HG02588 (cell line): ENCODE results near the gene MYBPH.

Experiments used
- ATAC-seq: cut with Tn5 transposase; IDR thresholded peaks from one replicate; pipeline ENCODE4 v1.9.1; 2021; ENCODE audit warnings: mild to moderate bottlenecking, moderate library complexity; ENCODE audit not compliant: unreplicated experiment

MYBPH gene

DNA sequence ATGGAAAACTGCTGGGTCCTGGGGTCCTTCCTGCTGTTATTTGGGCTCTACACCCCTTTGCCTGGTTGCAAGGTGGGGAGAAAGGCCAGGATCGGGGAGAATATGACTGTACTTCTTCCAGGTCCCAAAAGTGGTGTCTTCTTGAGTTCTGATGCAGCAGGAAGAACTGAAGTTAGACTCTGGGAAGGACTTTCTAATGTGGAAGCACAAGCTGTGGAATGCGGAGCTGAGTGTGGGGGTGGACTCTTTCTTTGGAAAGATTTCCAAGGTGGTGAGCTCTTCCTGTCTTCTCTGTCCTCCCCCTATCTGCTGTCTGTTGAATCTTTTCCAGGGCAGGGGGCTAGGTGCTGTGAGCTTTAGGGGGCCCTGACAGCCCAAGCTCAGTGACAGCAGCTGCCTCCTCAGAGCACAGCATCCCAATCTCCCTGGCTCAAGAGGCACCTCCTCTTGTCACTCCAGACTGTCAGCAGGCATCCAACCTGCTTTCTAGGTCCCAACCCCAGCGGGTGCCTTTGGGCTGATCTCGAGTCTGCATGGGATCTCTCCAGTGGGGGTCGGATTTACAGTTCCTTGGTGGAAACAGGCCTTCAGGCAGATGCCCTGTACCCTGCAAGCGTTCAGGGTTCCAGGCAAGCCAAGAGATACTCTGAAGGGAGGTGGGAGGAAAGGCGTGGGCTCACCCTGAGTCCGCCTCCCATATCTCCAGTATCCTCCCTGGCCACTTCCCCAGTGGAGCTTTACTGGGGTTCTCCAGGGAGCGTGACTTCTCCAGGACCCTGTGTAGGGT is 24.9 kb downstream of the MYBPH start:
- ATAC-seq: no peak

DNA sequence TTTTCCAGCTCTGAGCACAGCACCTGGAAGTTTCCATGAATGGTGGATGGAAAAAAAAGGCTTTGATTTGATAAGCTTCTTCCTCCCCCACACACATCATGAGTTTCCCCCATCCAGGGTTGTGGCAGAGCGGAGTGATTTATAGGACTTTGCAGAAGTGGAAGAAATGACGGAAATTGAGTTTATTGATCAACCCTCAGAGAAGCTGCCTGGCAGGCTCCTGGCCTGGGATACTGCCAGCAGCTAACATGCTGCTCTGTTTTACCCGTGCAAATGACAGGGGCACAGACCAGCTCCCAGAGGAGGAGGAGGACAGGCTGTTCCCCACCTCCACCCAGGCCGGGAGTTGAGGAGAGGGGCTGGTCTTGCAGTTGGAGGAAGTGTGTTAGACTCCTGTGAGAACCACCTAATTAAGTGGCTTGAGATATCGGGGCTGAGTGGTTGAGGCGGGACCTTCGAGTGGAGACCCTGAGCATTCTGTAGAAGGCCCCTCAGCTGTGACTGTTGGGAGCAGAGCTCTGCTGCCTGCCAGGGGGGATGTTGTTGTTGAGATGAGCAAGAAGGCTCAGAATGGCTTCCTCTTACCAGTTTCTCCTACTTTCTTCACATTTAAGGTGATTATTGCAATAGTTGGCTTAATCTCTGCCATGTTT is 26.3 kb downstream of the MYBPH start:
- no peak for ATAC-seq

DNA sequence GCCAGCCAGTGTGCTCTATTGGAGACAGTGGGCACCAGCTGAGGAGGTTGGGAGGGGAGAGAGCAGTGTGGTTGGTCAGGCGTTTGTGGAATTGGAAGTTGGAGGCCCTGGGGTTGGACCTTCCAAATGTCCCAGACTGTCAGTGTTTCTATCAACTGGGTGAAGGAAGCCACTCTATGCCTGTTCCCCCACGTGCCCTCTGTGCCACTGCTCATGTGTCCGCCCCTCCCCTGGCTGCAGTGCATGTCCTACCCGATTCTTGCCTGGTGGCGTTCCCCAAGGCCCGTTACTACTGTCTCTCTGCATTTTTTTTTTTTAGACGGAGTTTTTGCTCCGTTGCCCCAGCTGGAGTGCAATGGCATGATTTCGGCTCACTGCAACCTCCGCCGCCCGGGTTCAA is 27.0 kb downstream of the MYBPH start:
- no peak for ATAC-seq

DNA sequence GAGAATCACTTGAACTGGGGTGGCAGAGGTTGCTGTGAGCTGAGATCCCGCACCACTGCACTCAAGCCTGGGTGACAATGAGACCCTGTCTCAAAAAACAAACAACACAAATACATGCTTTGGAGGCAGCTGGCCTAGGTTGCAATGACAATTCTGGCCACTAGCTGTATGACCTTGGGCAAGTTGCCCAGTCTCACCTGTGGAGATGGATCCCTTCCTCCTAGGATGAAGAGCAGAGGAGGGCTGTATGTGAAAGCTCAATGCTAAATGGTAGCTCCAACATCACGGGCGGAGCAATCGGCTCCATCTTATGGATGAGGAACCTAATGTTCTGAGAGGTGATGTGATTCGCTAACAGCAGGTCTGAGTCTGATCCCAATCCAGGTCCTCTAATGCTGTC is 27.5 kb downstream of the MYBPH start:
- no peak for ATAC-seq

DNA sequence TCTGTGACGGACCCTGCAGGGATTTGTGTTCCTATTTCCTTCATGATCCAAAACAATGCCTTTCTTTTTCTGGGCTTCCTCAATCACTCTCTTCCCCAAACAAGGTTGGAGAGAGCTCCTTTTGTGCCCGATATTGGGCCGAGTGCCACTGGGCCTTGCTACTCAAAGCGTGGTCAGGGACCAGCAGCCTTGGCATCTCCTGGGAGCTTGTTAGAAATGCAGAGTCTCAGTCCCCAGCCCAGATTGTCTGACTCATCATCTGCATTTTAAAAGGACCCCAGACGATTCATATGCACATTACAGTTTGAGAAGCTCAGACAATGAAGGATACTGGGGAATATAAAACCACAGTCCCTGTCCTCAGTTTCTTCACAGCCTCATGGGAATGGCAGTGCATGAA is 28.2 kb downstream of the MYBPH start:
- no peak for ATAC-seq

DNA sequence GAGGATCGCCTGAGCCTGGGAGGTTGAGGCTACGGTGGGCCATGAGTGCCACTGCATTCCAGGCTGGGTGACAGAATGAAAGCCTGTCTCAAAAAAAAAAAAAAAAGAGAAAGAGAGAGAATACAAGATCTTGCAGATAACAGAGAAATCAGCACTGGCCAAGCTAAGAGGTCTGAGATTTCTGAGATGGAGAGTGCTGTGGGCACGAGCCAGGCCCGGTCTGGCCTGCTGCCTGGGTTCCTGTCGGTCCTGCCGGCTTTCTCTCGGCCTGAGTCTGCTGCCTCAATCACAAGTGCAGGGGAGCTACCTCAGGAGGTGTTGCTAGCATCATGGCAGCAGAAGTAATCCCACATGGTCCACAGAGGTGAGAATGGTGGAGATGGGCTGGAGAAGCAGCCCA is 29.1 kb downstream of the MYBPH start:
- ATAC-seq: no peak

DNA sequence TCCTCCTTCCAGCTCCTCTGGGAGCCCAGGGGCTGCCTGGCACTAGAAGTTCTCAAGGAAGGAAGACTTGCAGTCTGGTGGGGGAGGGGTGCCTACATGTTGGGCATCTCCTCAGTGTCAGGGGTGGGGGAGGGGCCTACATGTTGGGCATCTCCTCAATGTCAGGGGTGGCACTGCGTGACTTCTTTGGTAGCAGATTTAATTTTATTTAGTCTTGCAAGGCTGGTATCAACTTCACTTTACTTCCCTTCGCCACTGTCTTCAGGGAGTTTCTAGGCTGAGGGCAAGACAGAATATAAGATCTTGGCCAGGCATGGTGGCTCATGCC is 29.6 kb downstream of the MYBPH start:
- no peak for ATAC-seq

DNA sequence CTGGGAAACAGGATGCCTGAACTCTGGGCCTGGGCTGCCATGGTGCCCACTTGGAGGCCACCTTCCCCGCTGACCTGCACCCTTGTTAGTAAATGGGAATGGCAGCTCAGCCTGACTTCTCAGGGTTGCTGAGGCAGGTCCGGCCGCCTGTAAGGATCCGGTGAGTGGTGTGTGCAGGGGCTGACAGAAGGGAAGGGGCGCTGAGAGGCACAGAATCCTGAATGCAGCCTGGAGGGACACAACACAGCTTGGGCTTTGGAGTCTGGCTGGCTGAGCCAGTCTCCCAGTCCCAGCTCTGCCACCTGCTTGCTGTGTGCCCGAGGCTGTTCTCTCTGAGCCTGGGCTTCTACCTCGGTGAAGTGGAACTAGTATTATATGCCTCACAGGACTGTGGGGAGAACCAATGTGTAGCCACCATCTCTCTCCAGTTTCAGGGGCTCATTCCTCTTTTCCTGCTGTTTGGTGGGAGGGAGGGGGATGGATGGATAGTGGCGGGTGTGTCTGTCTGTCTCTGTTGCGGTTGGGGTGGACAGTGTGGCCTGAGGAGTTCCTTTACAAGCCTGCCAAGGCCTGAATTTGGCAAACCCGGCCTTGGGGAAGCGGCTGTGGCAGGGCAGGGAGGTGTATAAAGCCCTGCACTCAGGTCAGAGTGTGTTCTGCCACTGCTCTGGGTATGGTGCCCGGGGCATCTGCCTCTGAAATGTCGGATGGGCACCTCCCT is 30.1 kb downstream of the MYBPH start:
- no peak for ATAC-seq

DNA sequence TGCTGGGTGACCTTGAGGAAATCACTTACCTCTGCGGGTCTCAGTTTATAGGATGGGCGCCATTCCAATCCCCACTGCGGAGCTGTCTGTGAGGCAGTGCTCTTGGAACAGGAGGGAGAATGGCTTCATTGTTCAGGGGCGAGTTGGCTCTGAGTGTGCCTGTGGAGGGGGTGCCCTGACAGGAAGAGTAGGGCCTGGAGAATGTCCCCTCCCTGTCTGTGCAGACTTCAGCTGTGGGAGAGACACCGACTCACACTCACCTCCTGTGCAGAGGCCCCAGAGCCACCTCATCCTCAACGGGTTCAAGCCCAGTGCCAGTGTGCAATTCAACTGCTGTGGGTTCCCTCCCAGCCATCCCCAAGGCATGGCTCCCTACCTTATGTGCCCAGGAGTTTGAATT is 31.0 kb downstream of the MYBPH start:
- ATAC-seq: no peak

DNA sequence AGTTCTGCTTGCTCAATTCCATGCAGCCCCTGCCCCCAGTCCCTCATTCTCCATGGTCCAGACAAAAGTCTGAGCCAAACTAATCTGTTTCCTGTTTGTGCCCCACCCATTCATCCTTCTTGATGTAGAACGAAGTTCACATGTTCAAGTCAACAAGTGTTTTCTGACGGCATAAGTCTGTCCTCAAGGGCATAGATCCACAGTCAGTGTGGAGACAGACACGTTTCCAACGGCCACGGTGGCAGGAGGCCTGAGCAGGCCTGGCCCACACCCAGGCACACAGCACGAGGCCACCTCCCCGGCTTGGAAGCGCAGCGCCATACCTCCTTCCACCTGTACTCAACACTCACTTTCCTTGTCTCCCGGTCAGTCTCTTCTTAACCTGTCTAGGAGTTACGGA is 32.0 kb downstream of the MYBPH start:
- no peak for ATAC-seq

DNA sequence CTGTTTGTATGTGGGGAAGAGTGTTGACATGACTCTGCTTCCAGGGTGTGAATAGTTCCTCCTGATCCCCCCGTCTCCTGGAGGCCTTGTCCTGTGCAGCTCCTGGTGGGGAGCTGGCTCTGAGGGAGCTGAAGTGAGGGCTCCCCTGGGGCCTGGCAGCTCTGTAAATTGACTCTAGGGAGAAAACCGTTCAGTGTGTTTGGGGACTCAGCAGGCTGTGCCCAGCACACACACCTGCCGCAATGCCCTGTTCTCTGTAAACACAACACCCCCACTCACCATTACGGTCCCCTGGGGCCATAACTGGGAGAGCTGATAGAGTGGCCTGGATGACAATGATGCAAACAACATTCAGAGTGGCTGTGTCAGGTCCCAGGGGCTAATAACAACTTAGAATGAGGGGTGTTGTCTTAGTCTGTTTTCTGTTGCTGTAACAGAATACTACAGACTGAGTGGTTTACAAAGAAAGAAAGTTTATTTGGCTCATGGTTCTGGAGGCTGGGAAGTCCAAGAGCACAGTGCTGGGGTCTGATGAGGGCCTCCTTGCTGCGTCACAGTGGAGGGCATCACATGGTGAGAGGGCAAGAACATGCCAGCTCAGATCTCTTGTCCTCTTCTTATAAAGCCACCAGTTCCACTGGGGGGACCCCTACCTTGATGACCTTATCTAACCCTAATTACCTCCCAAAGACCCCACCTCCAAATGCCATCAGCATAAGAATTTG is 32.8 kb downstream of the MYBPH start:
- ATAC-seq: no peak

DNA sequence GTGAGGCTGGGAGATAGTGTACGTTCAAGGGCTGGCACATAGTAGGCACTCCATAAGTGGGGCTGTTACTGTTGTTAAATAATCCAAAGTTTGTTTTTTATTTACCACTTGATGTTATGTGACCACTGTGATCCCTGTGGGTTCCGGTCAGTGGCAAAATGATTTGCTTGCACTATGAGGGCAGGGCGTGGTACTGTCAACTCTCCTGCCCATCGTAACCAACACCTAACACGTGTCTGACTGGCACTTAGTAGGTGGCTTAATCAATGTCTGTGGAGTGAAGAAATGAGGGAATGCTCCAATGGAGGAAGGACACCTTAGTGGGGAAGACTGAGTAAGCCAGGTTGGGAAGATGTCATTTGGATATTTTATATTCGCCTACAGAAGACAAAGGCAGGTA is 33.5 kb downstream of the MYBPH start:
- no peak for ATAC-seq

DNA sequence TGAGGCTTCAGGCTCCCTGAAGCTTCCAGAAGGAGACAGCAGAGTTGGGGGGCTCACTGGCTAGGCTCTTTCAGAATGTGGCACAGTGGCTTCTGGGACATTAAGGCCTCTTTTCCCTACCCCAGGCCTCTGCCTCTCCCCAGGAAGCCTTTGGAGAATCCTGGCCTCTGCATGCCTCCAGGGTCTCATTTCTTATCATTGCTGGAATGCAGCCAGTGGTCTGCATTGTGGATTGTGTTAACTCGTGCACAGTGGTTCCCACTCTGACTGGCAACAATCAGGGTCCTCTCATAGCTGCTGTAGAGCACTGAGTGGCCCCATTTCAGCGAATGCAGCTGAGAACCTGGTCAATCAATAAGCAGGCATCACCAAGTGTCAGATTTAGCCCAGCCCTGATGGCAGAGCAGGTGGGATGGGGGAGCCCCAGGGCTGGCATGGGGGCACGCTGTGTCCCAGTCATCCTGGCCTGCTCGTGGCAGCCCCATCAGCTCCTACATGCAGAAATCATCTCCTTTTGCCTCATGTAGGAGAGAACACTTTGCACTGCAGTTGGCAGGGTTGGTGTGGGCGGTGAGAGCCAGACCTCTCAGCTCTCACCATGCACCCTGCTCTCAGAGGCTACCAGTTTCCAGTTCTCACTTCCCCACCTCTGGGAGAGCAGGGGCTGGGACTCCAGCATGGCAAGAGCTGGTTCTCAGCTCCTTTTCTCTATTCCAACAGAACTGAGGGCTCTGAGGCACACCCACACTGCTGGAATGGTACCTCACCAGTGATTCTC is 34.7 kb downstream of the MYBPH start:
- ATAC-seq: no peak

DNA sequence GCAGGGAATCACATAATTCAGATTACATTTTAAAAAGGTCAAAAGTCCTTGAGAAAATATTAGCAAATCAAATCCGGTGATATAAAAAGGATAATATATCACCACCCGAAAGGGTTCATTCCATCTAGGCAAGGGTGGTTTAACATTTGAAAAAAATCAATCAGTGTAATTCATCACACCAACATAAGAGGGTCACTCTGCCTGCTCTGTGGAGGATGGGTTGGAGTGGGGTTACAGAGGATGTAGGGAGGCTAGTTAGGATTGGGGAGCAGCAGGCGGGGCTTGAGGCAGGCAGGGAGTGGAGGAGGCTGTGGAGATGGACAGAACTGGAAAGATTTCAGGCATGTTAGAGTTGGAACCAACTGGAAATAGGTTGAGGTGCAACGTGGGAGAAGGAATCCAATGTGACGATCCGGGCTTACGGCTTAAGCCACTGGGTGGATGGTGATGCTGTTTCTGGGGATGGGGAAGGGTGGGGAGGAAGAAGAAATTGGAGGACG is 35.6 kb downstream of the MYBPH start:
- ATAC-seq: no peak

DNA sequence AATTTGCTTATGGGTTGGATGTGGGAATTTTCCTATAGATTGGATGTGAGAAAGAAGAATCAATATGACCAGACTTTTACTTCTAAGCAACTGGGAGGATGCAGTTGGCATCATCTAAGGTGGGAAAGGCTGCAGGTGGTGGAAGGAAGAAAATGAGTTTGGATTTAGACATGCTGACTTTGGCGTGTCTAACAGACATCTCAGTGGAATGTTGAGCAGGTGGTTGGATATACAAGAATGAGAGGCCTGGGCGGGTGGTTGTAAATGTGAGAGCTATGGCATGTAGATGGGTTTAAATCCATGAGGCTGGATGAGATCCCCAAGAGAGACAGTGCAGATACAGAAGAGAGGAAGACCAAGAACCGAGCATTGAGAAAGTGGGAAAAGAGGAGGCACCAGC is 37.6 kb downstream of the MYBPH start:
- no peak for ATAC-seq

DNA sequence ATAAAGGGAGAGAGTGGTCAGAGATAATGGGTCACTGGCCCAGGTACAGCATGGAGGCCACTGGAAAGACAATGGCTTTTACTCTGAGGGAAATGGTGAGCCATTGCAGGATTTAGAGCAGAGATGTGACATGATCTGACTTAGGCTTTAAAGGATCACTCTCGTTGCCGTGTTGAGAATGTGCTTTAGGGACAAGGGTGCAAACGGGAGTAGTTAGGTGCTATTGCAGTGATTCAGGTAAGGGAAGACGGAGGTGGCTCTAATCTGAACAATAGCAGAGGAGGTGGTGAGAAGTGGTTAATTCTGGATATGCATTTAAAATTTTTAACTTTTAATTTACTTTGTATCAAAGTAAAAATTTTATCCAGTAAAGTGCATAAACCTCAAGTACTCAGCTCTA is 38.3 kb downstream of the MYBPH start:
- no peak for ATAC-seq

DNA sequence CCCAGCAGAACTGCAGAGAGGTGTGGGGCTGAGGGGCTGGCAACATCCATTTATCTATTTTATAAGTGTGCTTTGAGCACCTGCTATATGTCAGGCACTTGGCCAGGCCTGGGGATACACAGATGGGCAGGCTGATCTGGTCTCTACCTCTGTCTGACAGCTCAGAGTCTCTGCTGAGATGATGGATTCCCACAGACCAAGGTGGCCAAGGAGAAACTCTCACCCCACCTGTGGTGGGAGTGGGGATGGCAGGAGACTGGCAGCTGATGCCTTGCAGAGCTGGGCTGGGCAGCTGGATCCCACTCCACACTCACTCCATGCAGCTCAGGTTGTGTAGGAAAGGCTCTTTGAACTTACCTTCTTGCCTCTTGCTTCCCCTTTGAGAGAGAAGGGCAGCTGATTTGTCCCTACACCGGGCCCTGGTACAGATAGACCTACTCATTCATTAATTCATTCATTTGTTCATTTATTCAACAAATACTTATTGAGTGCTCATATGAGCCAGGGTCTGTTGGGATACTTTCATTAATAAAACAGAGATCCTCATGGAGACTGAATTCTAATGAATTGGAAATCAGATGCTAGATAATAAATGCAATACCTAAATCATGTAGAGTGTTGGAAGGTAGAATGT is 39.1 kb downstream of the MYBPH start:
- ATAC-seq: no peak

DNA sequence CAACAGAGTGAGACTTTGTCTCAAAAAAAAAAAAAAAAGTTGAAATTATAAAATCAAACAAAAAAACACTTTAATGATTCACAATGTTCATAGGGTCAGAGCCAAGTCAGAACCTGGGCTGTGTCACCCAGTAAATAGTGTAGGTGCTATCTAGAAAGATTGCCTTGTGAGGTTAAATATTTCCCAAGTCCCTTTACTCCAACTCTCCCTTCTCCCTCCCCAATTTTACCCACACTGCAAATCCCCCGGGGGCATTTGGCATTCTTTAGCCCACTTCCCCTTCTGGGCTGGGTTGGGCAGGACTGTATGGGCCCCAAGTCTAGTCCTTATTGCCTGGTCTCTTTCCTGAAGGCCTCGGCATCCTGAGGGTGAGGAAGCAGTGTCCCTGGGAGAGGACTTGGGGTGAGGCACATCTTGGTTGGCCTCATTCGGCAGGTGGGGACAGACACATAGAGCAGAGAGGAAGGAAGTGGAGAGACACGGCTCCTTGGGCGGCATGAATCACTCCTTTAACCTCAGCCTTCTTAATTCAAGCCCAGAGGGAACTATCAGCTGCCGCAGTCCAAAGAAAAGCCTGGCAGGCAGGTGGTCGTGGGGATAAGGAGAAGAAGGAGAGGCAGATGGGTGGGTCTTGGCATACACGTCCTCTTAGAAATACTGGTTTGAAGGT is 39.9 kb downstream of the MYBPH start:
- ATAC-seq: no peak

DNA sequence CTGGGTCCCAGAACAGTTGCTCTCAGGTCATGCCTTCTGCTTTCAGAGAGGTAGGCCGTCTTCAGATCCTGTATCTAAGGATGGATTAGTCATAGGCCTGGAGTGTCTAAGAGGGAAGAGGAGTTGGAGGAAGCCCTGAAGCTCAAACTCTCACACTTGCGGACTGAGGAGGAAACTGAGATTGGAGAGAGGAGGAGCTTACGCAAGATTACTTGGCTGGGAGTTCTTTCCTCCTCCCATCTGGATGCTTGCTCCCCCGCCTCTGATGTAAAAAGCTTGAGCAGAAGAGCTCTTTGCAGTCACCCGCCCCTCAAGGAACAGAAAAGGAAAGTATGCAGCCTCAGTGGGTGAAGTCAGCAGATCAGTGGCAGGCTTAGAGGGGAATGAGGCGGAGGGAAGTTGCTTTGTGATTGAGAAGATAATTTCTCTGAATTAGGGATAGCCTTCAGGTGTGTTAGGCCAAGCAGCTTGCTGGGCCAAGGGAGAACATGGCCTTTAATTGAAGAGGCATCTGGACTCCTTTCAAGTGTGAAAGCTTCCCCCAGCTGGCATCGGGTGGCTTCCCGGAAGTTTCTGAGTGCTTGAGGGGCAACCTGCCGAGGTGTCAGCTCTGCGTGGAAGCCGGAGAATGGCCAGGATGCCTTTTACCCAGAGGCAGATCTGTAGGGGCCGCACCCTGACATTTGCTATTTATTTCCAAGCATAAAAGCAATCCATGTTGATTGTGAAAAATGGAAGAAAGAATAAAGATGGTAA is 41.5 kb downstream of the MYBPH start:
- ATAC-seq: no peak
